COR-L47 (cell line): ENCODE measurements around the gene AKAP7.
"Not testable (repeated sequence)": the region's sequence is repeated elsewhere in the genome, so short reads cannot be mapped to it uniquely, and the experiment has no call there.

Experiments used
- DNase-seq: peaks from one replicate; lab custom pipeline; 2025; lab: John Stamatoyannopoulos, UW

Gene AKAP7

DNA sequence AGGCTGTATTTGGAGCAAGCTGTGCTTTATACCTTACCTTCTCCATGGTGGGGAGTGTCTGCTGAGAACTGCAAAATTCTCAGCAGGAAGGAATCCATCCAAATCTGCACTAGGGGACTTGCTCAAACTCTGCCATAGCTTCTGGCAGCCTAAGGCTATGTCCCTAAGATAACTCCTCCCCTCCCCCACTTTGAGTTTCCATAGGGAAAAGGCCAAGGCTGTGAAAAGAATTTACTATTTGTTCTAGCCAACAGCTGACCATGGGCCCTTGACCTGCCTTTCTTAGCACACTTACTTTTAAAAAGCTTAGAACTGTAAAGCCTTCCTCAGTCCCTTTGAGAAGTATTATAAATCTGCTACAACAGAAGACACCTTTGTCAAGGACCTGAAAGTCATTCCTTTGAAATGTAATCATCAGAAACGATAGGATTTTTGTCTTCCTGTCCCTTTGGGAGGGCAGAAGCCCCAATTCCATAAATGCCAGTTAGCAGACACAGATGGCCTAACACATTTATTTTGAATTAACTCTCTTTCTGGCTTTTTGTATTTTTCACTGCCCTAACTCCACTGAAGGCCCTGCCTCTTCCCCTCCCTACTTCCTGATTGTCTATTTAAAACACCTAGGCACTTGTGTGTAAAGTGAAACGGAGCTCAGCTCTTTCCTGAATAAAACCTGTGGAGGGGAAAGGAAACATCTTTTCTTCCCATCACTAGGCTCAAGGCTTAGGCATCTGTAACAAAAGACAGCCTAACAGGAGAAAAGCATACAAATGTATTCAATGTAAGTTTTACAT, 157.1 kb downstream of the AKAP7 start:
- DNase-seq, result no peak

DNA sequence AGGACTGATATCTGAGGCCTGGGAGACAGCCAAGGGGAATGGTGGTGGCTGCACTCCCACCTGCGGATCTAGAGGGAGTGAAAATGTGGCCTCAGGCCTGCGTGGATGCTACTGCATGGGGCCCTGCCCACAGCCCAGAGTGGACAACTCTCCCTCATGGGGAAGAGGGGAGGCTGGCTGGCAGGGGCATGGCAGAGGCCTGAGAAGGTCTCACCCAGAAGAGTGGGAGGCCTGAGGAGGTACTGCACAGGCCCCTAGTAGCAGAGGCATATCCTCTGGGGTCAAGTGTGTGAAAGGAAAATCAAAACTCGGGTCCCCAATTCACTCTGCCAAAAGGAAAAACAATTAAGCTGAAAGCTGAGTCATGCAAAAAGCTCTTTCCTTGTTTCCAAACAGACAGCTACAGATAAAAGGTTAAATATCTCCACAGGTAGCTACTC, 158.2 kb downstream of the AKAP7 start:
- no peak for DNase-seq

DNA sequence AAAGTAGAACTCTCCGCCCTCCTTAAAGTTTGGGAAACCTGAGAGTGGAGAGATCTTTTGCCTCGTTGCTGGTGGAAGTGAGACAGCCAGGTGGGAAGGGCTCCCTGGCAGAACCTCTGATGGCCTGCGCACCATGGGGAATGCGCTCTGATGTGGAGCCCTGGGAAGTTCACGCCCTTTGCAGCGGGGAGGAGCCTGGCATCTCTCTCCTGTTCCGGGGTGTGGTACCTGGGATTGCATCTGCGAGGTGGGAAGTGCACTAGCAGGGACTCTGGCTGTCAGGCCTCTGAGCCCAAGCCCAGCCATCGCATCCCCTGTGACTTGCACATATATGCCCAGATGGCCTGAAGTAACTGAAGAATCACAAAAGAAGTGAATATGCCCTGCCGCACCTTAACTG, 159.8 kb downstream of the AKAP7 start:
- no peak for DNase-seq

DNA sequence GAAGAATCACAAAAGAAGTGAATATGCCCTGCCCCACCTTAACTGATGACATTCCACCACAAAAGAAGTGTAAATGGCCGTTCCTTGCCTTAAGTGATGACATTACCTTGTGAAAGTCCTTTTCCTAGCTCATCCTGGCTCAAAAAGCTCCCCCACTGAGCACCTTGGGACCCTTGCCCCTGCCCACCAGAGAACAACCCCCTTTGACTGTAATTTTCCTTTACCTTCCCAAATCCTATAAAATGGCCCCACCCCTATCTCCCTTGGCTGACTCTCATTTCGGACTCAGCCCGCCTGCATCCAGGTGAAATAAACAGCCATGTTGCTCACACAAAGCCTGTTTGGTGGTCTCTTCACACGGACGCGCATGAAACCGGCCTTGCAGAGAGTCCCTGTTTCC, 165.6 kb downstream of the AKAP7 start:
- not testable (repeated sequence) for DNase-seq

DNA sequence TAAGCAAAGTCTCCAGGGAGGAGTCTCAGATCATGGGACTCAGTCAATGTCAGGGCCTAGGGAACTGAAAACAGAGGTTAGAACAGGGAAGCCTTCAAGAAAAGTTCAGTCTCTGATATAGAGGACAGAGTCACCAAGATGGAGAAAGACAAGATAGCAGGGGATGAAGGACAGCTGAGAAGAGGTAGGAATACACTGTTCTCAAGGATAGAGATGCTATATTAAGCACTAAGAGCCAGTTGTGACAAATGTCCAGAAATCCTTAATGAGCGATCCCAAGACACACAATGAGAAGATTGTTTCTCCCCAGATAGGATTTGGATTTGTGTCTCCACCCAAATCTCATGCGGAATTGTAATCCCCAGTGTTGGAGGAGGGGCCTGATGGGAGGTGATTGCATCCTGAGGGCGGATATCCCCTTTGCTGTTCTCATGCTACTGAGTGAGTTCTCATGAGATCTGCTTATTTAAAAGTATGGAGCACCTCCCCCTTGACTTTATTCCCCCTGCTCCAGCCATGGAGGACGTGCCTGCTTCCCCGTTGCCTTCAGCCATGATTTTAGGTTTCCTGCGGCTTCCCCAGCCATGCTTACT, 168.2 kb downstream of the AKAP7 start:
- no peak for DNase-seq

DNA sequence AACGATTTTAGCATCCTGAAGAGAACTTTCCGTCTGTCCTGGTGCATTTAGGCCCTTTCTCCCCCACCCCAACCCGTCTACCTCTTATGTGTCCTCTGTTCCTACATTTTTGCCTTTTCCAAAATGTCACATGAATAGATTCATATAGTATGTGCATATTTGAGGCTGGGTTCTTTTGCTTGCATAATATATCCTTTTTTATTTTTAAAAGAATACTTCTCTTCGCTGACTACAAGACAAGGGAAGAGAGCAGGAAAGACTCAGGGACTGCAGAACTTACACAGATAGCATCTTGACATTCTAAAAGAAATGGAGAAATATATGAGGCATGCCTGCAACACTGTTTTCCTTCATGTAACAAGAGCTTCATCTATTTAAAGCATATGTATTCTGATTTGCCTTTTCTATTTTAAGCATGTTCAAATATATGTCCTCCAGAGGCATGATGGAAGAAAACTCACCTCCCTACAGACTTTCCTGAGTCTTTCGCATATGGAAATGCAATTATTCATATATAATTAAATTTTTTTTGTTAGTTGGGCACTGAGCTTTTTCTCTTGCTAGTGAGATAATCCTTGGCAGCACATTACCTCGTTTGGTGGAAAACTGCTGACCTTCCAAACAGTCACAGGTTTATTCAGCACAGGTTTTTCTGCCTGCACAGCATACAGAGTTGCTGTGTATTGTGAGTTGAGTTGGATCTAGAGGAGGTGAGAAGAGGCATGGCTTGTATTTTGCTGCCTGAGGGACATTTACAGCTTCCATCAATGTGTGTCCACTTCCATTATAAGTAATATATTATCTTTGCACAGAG, 170.0 kb downstream of the AKAP7 start:
- DNase-seq, result no peak

DNA sequence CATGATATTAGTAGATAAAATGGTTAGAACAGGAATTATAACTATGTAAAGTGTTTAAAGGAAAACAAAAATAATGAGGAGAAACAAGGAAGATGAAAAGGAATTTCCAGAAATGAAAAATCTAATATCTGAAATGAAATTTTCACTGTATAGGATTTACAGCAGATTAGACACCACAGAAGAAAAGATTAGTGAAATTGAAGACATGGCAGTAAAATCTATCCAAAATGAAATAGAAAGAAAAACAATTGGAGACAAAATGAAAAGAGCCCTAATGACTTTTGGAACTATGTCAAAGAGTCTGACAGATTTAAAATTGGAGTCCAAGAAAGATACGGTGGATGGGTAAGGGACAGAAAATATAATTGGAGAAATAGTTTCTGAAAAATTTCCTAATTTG, 174.2 kb downstream of the AKAP7 start:
- no peak for DNase-seq

DNA sequence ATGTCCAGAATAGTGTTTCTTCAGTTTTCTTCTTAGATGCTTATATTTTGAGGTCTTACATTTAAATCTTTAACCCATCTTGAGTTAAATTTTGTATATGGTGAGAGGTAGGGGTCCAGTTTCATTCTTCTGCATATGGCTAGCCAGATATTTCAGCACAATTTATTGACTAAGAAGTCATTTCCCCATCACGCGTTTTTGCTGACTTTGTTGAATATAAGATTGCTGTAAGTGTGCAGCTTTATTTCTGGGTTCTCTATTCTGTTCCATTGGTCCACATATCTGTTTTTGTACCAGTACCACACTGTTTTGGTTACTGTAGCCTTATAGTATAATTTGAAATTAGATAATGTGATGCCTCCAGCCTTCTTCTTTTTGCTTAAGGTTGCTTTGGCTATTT, 179.6 kb downstream of the AKAP7 start:
- no peak for DNase-seq

DNA sequence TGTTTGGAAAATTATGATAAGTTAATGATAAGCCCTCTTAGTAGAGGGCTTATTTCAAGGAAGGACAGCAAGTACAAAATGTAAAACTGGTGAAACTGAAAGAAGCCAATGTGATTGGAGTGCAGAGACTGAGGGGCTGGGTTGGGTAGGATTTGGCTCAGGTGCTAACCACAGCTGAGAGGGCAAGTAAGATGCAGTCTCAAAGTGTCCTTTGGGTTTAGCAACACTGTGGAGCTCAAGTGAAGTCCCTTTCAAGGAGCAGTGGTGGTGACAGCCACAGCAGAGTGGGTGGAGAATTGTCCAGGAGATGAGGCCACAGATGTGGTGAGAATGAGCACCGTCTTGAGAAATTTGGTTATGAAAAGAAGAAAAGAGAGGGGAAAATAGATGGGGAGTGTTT, 181.4 kb downstream of the AKAP7 start:
- DNase-seq, result no peak

DNA sequence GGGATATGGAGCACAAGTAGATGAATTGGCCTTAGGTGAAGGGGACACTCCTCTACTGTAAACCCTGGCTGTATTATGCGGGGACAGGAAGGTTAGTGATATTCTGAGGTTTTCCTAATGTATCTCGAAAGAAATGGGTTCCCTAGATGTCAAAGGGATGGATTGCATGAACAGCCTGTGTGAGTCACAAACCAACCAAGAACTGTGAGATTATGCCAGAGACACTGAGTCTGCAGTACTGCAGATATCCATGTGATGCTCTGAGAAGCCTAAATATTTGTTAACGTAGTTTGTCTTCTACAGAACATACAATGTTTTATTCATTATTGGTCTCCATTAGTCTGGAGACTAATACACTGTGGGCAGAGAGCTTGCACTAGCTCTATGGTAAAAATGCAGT, 182.2 kb downstream of the AKAP7 start:
- no peak for DNase-seq

DNA sequence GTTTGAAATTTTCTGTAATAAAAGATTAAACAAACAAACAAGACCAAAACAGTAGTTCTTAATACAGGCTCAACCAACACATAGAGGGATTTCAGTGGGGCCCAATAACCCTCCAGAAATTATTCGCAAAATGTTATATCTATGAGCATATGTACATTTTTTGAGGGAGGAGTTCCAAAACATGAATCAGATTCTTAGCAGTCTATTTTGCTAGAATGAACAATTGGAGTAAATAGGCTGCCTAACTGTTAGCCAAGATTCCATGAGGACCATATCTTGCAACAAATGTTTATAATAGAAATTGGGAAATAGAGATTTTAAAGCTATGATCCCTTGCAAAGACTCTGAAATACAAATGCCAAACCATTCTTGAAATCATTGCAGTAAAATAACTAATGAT, 186.3 kb downstream of the AKAP7 start:
- no peak for DNase-seq

DNA sequence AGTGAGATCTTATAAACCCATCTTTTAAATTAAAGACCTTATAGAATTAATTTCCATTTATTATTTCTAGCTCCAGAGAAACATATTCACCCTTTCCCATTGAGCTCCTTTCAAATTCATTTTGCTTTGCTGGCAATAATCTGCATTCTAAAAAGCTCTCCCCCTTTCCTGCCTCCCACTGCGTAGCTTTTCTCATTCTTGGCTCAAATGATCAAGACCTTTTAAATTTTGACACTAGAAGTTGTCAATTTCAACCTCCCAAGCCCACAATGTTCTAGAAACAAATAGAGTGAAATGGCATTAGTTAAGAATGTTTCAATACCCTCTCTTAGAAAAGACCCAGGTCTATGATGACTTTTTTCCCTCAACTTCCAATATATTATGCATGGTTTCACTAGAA, 186.9 kb downstream of the AKAP7 start:
- DNase-seq, result no peak

DNA sequence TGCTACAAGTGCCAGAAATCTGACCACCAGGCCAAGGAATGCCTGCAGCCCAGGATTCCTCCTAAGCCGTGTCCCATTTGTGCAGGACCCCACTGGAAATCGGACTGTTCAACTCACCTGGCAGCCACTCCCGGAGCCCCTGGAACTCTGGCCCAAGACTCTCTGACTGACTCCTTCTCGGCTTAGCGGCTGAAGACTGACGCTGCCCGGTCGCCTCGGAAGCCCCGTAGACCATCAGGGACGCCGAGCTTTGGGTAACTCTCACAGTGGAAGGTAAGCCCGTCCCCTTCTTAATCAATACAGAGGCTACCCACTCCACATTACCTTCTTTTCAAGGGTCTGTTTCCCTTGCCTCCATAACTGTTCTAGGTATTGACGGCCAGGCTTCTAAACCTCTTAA, 190.4 kb downstream of the AKAP7 start:
- not testable (repeated sequence) for DNase-seq

DNA sequence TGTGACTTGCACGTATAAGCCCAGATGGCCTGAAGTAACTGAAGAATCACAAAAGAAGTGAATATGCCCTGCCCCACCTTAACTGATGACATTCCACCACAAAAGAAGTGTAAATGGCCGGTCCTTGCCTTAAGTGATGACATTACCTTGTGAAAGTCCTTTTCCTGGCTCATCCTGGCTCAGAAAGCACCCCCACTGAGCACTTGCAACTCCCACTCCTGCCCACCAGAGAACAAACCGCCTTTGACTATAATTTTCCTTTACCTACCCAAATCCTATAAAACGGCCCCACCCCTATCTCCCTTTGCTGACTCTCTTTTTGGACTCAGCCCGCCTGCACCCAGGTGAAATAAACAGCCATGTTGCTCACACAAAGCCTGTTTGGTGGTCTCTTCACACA, 193.5 kb downstream of the AKAP7 start:
- DNase-seq, result not testable (repeated sequence)

DNA sequence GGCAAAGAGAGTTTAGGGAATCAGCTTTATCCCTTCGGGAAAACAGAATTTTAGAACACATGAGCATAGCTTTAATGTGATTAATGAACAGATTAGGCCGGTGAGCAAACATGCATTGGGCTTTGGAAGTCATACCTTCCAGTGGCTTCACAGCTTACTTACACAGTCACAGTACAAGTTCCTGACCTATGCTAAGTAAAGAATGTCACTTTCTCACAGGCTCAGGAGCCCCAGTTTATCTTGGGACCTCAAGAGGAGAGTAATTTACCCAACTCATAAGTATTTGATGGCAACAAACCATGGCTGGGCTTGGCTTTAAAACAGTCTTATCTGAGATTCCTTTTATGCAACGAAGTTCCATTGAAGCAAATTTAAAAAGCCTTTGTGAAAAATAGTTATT, 195.9 kb downstream of the AKAP7 start:
- DNase-seq, result no peak

DNA sequence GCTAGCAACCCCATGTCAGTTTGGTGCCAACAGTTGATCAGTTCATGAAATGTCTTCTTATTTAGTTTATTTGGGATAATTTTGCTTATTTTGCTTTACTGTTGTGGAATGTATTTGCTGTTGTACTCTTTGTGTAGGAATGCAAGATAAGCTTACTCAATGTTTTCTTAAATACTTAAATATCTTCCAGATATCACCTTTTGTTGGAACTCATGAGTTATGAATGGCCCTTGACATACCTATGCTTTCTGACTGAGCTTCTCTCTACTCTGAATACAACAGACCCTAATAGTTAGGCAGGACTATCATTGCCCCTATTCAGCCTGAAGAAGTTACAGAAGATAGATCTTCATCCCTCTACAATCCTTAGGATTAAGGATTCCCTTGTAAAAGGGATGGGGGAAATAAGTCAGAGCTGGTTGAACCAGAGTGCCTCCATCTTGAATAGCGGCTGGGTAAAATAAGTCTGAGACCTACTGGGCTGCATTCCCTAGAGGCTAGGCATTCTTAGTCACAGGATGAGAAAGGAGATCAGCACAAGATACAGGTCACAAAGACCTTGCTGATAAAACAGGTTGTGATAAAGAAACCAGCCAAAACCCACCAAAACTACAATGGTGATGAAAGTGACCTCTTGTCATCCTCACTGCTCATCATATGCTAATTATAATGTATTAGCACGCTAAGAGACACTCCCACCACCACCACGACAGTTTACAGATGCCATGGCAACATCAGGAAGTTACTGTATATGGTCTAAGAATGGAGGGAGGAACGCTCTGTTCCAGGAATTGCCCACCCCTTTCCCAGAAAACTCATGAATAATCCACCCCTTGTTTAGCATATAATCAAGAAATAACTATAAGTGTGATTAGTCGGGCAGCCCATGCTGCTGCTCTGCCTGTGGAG, 196.9 kb downstream of the AKAP7 start:
- no peak for DNase-seq
